HTERT RPE-1 (cell line): Measurements from ENCODE around the gene CEP57L1.

Experiments
- in situ Hi-C: fragments of 300-500 bp; cut with MboI; formaldehyde crosslinking; loops from 4 replicates; pipeline ENCODE4 v1.14.3; 2020; ENCODE audit warnings: low sequenced_read_pairs

Gene CEP57L1

GRCh38 chr6:109095036-109095834 lies at the start of gene CEP57L1:
TSS of gene CEP57L1 (plus strand) at chr6:109095507. CDS start at chr6:109145222, 49,715 bp downstream.
- in situ Hi-C loops: no loop called here

GRCh38 chr6:109048176-109048575 lies 47.1 kb upstream of the CEP57L1 start:
- in situ Hi-C loops: no loop called here

GRCh38 chr6:109048670-109049415 lies 46.5 kb upstream of the CEP57L1 start:
- in situ Hi-C loops: no loop called here

GRCh38 chr6:109050012-109050411 lies 45.3 kb upstream of the CEP57L1 start:
- in situ Hi-C loops: no loop called here

- in situ Hi-C loops: no loop called here
These were observed 44.7 kb upstream of the CEP57L1 start for GRCh38 chr6:109050447-109051102.

- in situ Hi-C loops: no loop called here
These were observed 43.8 kb upstream of the CEP57L1 start for GRCh38 chr6:109051301-109052017.

- in situ Hi-C loops: no loop called here
These were observed 43.2 kb upstream of the CEP57L1 start for GRCh38 chr6:109052018-109052651.

GRCh38 chr6:109052852-109053251 lies 42.5 kb upstream of the CEP57L1 start:
- in situ Hi-C loops: no loop called here

GRCh38 chr6:109053336-109053735 lies 42.0 kb upstream of the CEP57L1 start:
- in situ Hi-C loops: no loop called here

GRCh38 chr6:109055771-109056235 lies 39.5 kb upstream of the CEP57L1 start:
- in situ Hi-C loops: no loop called here

- in situ Hi-C loops: no loop called here
These were observed 38.6 kb upstream of the CEP57L1 start for GRCh38 chr6:109056661-109057060.

- in situ Hi-C loops: no loop called here
These were observed 36.7 kb upstream of the CEP57L1 start for GRCh38 chr6:109058620-109059019.

GRCh38 chr6:109059153-109059552 lies 36.2 kb upstream of the CEP57L1 start:
- in situ Hi-C loops: no loop called here

- in situ Hi-C loops: no loop called here
These were observed 35.7 kb upstream of the CEP57L1 start for GRCh38 chr6:109059571-109060021.

- in situ Hi-C loops: no loop called here
These were observed 34.7 kb upstream of the CEP57L1 start for GRCh38 chr6:109060571-109060970.

- in situ Hi-C loops: no loop called here
These were observed 33.1 kb upstream of the CEP57L1 start for GRCh38 chr6:109062216-109062615.

GRCh38 chr6:109062767-109063352 lies 32.4 kb upstream of the CEP57L1 start:
- in situ Hi-C loops: no loop called here

- in situ Hi-C loops: no loop called here
These were observed 25.6 kb upstream of the CEP57L1 start for GRCh38 chr6:109069746-109070145.

- in situ Hi-C loops: no loop called here
These were observed 24.0 kb upstream of the CEP57L1 start for GRCh38 chr6:109071125-109071917.
